Measurements from ENCODE around the gene FUT4.
"Not testable (repeated sequence)": the region's sequence is repeated elsewhere in the genome, so short reads cannot be mapped to it uniquely, and the experiment has no call there.

The FUT4 gene

GRCh38 chr11:94533206-94533605 is 10.5 kb upstream of the FUT4 start:
- DNase-seq (ENCODE audit: low read depth, low spot score) = no peak

- DNase-seq (ENCODE audit: low read depth, low spot score) = no peak
These were observed 9.8 kb upstream of the FUT4 start for GRCh38 chr11:94533696-94534630.

- no peak for DNase-seq (ENCODE audit: low read depth, low spot score)
These were observed 7.3 kb upstream of the FUT4 start for GRCh38 chr11:94536386-94536785.

GRCh38 chr11:94537031-94537600 is 6.6 kb upstream of the FUT4 start:
- no peak for DNase-seq (ENCODE audit: low read depth, low spot score)

DNA sequence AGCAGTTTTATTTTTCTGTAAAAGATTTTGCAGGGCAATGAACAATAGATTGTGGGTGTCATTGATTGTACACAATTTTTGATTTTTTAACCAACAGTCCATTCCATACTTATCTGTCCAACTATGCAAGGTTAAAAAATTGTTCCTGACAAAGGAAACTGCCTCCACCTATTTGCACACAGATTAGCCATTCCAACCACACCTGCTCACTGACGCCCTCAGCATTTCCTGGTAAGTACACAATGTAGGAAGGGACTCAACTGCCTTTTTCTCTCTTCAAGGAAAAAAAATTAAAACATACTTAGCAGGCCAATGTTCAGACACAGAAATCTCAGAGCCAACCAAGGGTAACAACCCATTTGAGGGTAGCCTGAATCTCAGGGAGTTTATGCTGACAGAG is 4.3 kb upstream of the FUT4 start:
- no peak for DNase-seq (ENCODE audit: low read depth, low spot score)

DNA sequence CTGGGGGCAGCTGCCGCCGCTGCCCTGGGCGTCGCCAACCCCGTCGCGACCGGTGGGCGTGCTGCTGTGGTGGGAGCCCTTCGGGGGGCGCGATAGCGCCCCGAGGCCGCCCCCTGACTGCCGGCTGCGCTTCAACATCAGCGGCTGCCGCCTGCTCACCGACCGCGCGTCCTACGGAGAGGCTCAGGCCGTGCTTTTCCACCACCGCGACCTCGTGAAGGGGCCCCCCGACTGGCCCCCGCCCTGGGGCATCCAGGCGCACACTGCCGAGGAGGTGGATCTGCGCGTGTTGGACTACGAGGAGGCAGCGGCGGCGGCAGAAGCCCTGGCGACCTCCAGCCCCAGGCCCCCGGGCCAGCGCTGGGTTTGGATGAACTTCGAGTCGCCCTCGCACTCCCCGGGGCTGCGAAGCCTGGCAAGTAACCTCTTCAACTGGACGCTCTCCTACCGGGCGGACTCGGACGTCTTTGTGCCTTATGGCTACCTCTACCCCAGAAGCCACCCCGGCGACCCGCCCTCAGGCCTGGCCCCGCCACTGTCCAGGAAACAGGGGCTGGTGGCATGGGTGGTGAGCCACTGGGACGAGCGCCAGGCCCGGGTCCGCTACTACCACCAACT is 1.0 kb downstream of the FUT4 start:
- no peak for DNase-seq (ENCODE audit: low read depth, low spot score)

DNA sequence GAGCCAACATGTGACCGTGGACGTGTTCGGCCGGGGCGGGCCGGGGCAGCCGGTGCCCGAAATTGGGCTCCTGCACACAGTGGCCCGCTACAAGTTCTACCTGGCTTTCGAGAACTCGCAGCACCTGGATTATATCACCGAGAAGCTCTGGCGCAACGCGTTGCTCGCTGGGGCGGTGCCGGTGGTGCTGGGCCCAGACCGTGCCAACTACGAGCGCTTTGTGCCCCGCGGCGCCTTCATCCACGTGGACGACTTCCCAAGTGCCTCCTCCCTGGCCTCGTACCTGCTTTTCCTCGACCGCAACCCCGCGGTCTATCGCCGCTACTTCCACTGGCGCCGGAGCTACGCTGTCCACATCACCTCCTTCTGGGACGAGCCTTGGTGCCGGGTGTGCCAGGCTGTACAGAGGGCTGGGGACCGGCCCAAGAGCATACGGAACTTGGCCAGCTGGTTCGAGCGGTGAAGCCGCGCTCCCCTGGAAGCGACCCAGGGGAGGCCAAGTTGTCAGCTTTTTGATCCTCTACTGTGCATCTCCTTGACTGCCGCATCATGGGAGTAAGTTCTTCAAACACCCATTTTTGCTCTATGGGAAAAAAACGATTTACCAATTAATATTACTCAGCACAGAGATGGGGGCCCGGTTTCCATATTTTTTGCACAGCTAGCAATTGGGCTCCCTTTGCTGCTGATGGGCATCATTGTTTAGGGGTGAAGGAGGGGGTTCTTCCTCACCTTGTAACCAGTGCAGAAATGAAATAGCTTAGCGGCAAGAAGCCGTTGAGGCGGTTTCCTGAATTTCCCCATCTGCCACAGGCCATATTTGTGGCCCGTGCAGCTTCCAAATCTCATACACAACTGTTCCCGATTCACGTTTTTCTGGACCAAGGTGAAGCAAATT is 1.8 kb downstream of the FUT4 start:
- no peak for DNase-seq (ENCODE audit: low read depth, low spot score)

DNA sequence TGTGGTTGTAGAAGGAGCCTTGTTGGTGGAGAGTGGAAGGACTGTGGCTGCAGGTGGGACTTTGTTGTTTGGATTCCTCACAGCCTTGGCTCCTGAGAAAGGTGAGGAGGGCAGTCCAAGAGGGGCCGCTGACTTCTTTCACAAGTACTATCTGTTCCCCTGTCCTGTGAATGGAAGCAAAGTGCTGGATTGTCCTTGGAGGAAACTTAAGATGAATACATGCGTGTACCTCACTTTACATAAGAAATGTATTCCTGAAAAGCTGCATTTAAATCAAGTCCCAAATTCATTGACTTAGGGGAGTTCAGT is 2.4 kb downstream of the FUT4 start:
- DNase-seq (ENCODE audit: low read depth, low spot score) = no peak

GRCh38 chr11:94546886-94547285 is 3.2 kb downstream of the FUT4 start:
- no peak for DNase-seq (ENCODE audit: low read depth, low spot score)

DNA sequence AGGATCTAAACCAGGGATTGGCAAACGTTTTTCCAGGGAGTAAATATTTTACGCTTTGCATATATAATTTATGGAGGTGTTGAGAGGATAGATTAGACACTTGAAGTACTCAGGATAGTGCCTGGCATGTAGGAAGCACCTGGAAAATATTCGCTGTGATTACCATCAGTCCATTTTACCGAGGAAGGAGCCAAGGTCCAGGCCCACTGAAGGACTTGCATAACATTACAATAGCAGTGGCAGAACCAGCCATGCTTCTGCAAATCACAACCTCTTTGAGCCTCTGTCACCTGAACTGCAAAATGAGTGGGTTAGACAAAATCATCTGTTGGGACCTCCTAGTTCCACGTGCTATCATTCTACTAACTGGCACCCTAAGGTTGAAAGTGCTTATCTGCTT is 5.4 kb downstream of the FUT4 start:
- no peak for DNase-seq (ENCODE audit: low read depth, low spot score)

GRCh38 chr11:94550513-94550912 is 6.8 kb downstream of the FUT4 start:
- no peak for DNase-seq (ENCODE audit: low read depth, low spot score)

DNA sequence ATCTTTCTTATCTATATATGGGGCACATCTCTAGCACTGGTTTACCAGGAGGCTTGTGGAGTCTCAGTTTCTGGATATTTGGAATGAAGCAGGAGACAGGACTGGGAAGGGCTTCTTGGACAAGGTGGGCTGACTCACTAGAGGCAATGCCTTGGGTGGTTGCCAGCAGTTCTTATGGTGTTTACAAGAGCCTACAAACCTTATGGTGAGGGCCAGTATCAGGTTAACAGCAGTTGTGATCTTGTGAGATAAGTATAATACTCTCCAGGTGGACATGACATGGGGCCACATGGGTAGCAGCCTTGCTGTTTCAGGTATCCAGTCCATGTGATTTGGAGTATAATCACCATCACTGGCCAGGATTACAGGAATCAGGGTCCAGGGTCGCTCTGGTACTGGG is 10.2 kb downstream of the FUT4 start:
- no peak for DNase-seq (ENCODE audit: low read depth, low spot score)

DNA sequence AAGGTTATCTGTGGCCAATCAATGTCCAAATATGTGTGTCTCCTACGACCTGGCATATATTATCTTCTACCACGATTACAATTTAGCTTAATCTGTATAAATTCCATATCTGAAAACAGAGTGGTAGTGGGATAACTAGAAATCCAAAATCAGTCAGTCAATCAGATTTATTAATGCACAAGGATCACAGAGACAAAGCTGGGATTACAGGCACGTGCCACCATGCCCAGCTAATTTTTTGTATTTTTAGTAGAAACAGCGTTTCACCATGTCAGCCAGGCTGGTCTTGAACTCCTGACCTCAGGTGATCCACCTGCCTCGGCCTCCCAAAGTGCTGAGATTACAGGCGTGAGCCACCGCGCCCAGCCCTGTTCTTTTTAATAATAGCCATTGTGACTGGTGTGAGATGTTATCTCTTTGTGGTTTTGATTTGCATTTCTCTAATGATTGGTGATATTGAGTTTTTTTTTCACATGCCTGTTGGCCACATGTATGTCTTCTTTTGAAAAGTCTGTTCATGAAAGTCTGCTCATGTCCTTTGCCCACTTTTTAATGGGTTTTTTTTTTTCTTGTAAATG is 12.1 kb downstream of the FUT4 start:
- DNase-seq (ENCODE audit: low read depth, low spot score) = not testable (repeated sequence)

- DNase-seq (ENCODE audit: low read depth, low spot score) = no peak
These were observed 13.7 kb downstream of the FUT4 start for GRCh38 chr11:94557421-94557820.

DNA sequence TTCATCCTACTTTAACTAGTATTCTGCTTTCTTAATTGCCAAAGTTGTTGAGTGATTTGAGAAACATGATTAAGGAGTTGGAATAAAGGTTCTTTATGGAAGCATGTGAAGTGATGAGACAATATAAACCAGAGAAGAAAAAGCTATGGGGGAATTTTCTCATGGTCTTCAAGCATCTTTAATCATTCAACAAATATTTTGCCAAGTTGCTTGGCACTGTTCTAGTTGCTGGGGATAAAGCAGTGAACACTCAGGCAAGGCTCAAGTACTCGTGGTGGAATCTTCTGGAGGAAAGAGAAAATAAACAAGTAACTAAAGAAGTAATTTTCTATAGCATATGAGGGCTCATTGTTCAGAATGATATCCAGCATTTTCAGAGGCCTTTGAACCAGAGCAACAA is 14.3 kb downstream of the FUT4 start:
- no peak for DNase-seq (ENCODE audit: low read depth, low spot score)

GRCh38 chr11:94558468-94558867 is 14.7 kb downstream of the FUT4 start:
- no peak for DNase-seq (ENCODE audit: low read depth, low spot score)

DNA sequence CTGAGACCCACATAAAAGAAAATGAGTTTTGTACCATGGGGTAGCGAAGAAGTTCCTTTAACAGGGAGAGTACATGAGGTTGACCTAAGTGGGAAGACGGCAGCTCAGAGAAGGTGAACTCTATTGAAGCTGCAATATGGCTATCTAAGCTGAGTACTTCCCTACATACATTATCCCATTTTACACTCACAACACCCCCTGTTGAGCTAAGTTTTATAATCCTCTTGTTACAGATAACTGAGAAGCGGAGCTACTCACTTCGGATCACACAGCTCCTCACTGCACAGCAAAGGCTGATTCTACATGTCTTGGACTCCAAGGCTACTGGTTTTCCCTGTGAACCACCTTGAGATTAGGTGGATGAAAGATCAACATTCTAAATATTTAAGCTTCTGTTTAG is 15.2 kb downstream of the FUT4 start:
- no peak for DNase-seq (ENCODE audit: low read depth, low spot score)

- no peak for DNase-seq (ENCODE audit: low read depth, low spot score)
These were observed 15.6 kb downstream of the FUT4 start for GRCh38 chr11:94559361-94559760.

DNA sequence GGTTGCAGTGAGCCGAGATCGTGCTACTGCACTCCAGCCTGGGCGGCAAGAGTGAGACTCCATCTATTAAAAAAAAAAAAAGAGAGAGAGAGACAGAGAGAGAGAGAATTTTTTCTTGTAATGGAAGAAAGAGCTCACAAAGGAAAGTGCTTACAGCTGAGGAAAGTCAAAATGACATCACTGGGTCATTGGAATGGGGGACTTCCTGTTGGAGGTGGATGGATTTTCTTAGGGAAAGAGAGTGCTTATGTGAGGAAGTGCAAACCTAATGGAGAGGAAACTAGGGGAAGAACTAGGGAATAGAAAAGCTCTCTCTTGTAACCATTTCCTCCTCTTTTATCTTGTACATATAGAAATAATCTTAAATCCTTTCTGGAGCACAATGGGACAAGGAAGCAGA is 17.1 kb downstream of the FUT4 start:
- DNase-seq (ENCODE audit: low read depth, low spot score) = no peak

- DNase-seq (ENCODE audit: low read depth, low spot score) = no peak
These were observed 19.6 kb downstream of the FUT4 start for GRCh38 chr11:94563176-94563847.

GRCh38 chr11:94563848-94564467 is 20.2 kb downstream of the FUT4 start:
- no peak for DNase-seq (ENCODE audit: low read depth, low spot score)

Data from activated CD4-positive, CD25-positive, alpha-beta regulatory T cell treated with anti-CD3 and anti-CD28 coated beads, Interleukin-2, amount 50 U/mL, for 16 hours (primary cell).